HepG2 (cell line): Measurements from ENCODE around the gene CELF5. TPM values are rescaled to one million over a fixed set of nuclear protein-coding genes. Genes with fewer than 3 reads are reported as not detected.

Source experiments
- ETS1 ChIP-seq: sonication (generic); formaldehyde crosslinking; IDR thresholded peaks from 2 replicates; pipeline ENCODE4 v1.4.0; 2020; ENCODE audit warnings: missing genetic modification reagents
- HOXD1 ChIP-seq: sonication (generic); formaldehyde crosslinking; IDR thresholded peaks from 2 replicates; pipeline ENCODE4 v1.5.0; 2020; ENCODE audit warnings: missing genetic modification reagents
- RARA ChIP-seq: IDR thresholded peaks from 2 replicates; pipeline ENCODE4 v1.6.1; 2016; ENCODE audit warnings: missing genetic modification reagents, missing compliant biosample characterization
- SOX13 ChIP-seq, 3 experiments: fragments of 450-650 bp in 1 of 3; sonication (generic) in 1 of 3; formaldehyde crosslinking in 1 of 3; IDR thresholded peaks in 2 of 3; conservative IDR thresholded peaks in 1 of 3; 2 replicates each; pipeline versions ENCODE4 v1.5.0 to v1.6.1; 2016 to 2020; ENCODE audit warnings: antibody characterized with exemption in 1 of 3, mild to moderate bottlenecking in 1 of 3, missing compliant biosample characterization in 1 of 3, missing genetic modification reagents in 1 of 3, moderate library complexity in 1 of 3
- TBL1XR1 ChIP-seq: fragments of 150-350 bp; IDR thresholded peaks from 2 replicates; pipeline ENCODE4 v1.6.1; 2014; ENCODE audit warnings: borderline replicate concordance, low read length; ENCODE audit not compliant: partially characterized antibody
- ZNF644 ChIP-seq: IDR thresholded peaks from 2 replicates; pipeline ENCODE4 v1.6.1; 2016; ENCODE audit warnings: low read depth
- ZNF687 ChIP-seq: sonication (generic); formaldehyde crosslinking; IDR thresholded peaks from 2 replicates; pipeline ENCODE4 v1.5.1; 2020; ENCODE audit warnings: mild to moderate bottlenecking, missing genetic modification reagents, moderate library complexity
- ZSCAN25 ChIP-seq: sonication (generic); formaldehyde crosslinking; IDR thresholded peaks from 2 replicates; pipeline ENCODE4 v1.8.0; 2022; ENCODE audit warnings: mild to moderate bottlenecking, missing genetic modification reagents
- polyA plus RNA-seq, 8 experiments: library from polyadenylated mRNA; depleted of rRNA in 3 of 8; stranded (reverse) in 7 of 8; unstranded in 1 of 8; fragments of >200 nt; fragmentation: Illumina TruSeq in 4 of 8; extraction: Trizol in 4 of 8; gene quantifications; 2 replicates each; pipeline versions ENCODE4 v1.2.1 to v1.2.3, GENCODE V29; 2011 to 2016; ENCODE audit warnings: low read depth in 4 of 8, missing spikeins in 1 of 8, mixed read lengths in 1 of 8; ENCODE audit not compliant: insufficient read depth in 1 of 8
- total RNA-seq, 5 experiments: library from RNA; depleted of rRNA; stranded (reverse); fragments of >200 nt; fragmentation: Illumina TruSeq; extraction: Trizol; gene quantifications; 2 replicates each; pipeline ENCODE4 v1.2.3, GENCODE V29; 2016; ENCODE audit warnings: low read depth in 1 of 5
- TF ChIP-seq, protein P1 (sequence below): sonication (generic); formaldehyde crosslinking; IDR thresholded peaks from 2 replicates; pipeline ENCODE4 v1.5.1; 2020; ENCODE audit warnings: missing genetic modification reagents, mild to moderate bottlenecking, borderline replicate concordance
- TF ChIP-seq, protein P2 (sequence below): sonication (generic); formaldehyde crosslinking; IDR thresholded peaks from 2 replicates; pipeline ENCODE4 v1.4.0; 2020; ENCODE audit warnings: missing genetic modification reagents
- TF ChIP-seq, protein P3 (sequence below): sonication (generic); formaldehyde crosslinking; IDR thresholded peaks from 2 replicates; pipeline ENCODE4 v1.4.0; 2020; ENCODE audit warnings: missing genetic modification reagents, mild to moderate bottlenecking, borderline replicate concordance
- TF ChIP-seq, protein P4 (sequence below): sonication (generic); formaldehyde crosslinking; IDR thresholded peaks from 2 replicates; pipeline ENCODE4 v1.4.0; 2020; ENCODE audit warnings: missing genetic modification reagents

Gene CELF5
- total and polyA plus RNA-seq, 2 of the 13 experiments (the other 11 are each of a cell fraction or from before 2014, with no cell fraction given) = 0.31 to 0.84 TPM

DNA sequence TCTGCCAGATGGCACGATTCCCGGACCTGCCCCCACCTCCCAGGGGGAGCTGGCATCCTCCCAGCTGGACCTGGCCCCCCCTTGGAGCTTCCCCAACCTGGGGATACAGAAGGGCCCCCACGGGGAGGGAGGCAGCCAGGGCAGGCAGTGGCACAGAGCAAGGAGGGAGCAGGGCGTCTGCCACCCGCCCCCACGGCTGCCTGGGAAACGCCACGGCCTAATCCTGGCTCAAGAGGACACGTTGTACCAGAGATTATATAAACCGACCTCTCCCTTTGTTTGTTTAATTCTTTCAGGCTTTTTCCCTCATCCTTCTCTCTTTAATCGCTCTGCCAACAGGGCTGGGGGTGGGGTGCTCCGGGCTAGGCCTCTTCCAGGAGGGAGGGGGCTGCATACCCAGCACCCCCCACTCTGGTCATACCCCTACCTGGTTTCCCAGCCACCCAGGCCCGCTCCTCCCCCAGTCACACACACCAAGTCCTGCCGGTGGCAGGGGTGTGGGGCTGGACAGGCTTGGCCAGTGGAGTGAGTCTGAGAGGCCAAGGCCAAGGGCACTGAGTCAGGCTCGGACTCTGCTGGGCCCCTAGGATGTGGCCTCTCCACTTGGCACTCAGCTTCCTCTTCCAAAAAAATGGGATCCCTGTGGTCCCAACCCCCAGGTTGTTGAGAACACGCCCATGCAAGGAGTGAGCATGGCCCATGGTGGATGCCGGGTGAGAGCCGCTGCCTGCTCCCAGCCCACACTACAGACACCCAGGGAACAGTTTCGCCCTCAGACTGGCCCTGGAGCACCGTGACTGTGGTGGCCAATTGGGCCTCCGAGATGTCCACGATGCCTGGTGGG, 112.4 kb downstream of the CELF5 start (continued):
- TF ChIP-seq, protein P1, sequence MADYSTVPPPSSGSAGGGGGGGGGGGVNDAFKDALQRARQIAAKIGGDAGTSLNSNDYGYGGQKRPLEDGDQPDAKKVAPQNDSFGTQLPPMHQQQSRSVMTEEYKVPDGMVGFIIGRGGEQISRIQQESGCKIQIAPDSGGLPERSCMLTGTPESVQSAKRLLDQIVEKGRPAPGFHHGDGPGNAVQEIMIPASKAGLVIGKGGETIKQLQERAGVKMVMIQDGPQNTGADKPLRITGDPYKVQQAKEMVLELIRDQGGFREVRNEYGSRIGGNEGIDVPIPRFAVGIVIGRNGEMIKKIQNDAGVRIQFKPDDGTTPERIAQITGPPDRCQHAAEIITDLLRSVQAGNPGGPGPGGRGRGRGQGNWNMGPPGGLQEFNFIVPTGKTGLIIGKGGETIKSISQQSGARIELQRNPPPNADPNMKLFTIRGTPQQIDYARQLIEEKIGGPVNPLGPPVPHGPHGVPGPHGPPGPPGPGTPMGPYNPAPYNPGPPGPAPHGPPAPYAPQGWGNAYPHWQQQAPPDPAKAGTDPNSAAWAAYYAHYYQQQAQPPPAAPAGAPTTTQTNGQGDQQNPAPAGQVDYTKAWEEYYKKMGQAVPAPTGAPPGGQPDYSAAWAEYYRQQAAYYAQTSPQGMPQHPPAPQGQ (CRISPR knock-in tag) = no peak
- TF ChIP-seq SOX13 (IDR thresholded peaks at IDR 0.05) = no peak
- 0 out of 4 replicates have a peak, but pooled peaks of 1 of the 2 experiments have one; percentile 26 for TF ChIP-seq SOX13 (CRISPR knock-in tag; conservative IDR thresholded peaks at IDR 0.05 in 1 of 2, IDR thresholded peaks at IDR 0.05 in 1 of 2)
- TF ChIP-seq, protein P2, sequence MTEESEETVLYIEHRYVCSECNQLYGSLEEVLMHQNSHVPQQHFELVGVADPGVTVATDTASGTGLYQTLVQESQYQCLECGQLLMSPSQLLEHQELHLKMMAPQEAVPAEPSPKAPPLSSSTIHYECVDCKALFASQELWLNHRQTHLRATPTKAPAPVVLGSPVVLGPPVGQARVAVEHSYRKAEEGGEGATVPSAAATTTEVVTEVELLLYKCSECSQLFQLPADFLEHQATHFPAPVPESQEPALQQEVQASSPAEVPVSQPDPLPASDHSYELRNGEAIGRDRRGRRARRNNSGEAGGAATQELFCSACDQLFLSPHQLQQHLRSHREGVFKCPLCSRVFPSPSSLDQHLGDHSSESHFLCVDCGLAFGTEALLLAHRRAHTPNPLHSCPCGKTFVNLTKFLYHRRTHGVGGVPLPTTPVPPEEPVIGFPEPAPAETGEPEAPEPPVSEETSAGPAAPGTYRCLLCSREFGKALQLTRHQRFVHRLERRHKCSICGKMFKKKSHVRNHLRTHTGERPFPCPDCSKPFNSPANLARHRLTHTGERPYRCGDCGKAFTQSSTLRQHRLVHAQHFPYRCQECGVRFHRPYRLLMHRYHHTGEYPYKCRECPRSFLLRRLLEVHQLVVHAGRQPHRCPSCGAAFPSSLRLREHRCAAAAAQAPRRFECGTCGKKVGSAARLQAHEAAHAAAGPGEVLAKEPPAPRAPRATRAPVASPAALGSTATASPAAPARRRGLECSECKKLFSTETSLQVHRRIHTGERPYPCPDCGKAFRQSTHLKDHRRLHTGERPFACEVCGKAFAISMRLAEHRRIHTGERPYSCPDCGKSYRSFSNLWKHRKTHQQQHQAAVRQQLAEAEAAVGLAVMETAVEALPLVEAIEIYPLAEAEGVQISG = peak; percentile 41; the same call in 1 of the 2 replicates
- no peak for TF ChIP-seq ETS1 (CRISPR knock-in tag)
- TF ChIP-seq ZNF644 (CRISPR knock-in tag) = 0 out of 2 replicates have a peak, but pooled peaks have one; percentile 12
- TF ChIP-seq ZNF687 (CRISPR knock-in tag) = peak; percentile 69
- TF ChIP-seq HOXD1 = 0 out of 2 replicates have a peak, but pooled peaks have one; percentile 22
- TF ChIP-seq TBL1XR1 = peak; percentile 24
- TF ChIP-seq, protein P3, sequence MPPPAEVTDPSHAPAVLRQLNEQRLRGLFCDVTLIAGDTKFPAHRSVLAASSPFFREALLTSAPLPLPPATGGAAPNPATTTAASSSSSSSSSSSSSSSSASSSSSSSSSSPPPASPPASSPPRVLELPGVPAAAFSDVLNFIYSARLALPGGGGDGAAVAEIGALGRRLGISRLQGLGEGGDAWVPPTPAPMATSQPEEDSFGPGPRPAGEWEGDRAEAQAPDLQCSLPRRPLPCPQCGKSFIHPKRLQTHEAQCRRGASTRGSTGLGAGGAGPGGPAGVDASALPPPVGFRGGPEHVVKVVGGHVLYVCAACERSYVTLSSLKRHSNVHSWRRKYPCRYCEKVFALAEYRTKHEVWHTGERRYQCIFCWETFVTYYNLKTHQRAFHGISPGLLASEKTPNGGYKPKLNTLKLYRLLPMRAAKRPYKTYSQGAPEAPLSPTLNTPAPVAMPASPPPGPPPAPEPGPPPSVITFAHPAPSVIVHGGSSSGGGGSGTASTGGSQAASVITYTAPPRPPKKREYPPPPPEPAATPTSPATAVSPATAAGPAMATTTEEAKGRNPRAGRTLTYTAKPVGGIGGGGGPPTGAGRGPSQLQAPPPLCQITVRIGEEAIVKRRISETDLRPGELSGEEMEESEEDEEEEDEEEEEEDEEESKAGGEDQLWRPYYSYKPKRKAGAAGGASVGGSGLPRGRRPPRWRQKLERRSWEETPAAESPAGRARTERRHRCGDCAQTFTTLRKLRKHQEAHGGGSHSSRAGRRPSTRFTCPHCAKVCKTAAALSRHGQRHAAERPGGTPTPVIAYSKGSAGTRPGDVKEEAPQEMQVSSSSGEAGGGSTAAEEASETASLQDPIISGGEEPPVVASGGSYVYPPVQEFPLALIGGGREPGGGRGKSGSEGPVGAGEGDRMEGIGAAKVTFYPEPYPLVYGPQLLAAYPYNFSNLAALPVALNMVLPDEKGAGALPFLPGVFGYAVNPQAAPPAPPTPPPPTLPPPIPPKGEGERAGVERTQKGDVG (CRISPR knock-in tag) = no peak
- TF ChIP-seq, protein P4, sequence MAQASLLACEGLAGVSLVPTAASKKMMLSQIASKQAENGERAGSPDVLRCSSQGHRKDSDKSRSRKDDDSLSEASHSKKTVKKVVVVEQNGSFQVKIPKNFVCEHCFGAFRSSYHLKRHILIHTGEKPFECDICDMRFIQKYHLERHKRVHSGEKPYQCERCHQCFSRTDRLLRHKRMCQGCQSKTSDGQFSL (CRISPR knock-in tag) = 0 out of 2 replicates have a peak, but pooled peaks have one; percentile 21
- peak; percentile 87 for TF ChIP-seq RARA
- 0 out of 2 replicates have a peak, but pooled peaks have one; percentile 30 for TF ChIP-seq ZSCAN25
